HCT116 (cell line): Measurements from ENCODE around the gene TAF1B. TPM values are rescaled to one million over a fixed set of nuclear protein-coding genes. Genes with fewer than 3 reads are reported as not detected.

ENCODE experiments used
- ATAC-seq: fragments of 200-7000 bp; cut with Tn5 transposase; 2 replicates; pipeline ENCODE4 v1.9.1; 2020; ENCODE audit warnings: mild to moderate bottlenecking, moderate library complexity
- BruUV-seq: library from RNA; stranded (reverse); fragments of 400-500 nt; replicated peaks from 2 replicates; lab custom pipeline; 2021; lab: Mats Ljungman, UMichigan
- CTCF ChIA-PET: fragments of 300-600 bp; sonication (Branson Sonifier 250); formaldehyde crosslinking; loops from one replicate; lab custom pipeline; 2021; ENCODE audit warnings: antibody characterized with exemption; lab: Charles Lee
- POLR2A ChIA-PET: fragments of 300-600, 350-600 bp; sonication (Branson Sonifier 250); formaldehyde crosslinking; loops from one replicate; lab custom pipeline; 2021; ENCODE audit warnings: antibody characterized with exemption; lab: Charles Lee
- RAD21 ChIA-PET, 2 experiments: fragments of 300-600 bp; sonication (Branson Sonifier 250); formaldehyde crosslinking; loops; one replicate each; lab custom pipeline; 2023; ENCODE audit warnings: low total read pairs in 2 of 2; ENCODE audit not compliant: uncharacterized antibody in 2 of 2, unreplicated experiment in 2 of 2, low non-redundant PET in 1 of 2; lab: Charles Lee
- DNase-seq: peaks from one replicate; pipeline ENCODE4 v3.0.0-alpha.2; 2010; ENCODE audit warnings: low read depth, low spot score
- H2AFZ ChIP-seq: fragments of 200-600 bp; shearing (Covaris generic), sonication (generic); 2 replicates; pipeline ENCODE4 v1.6.1; 2017; ENCODE audit warnings: low read depth, mixed run types, mixed read lengths, antibody characterized with exemption, low read length; ENCODE audit not compliant: poor library complexity, severe bottlenecking
- H3K27ac ChIP-seq: 2 replicates; pipeline ENCODE4 v1.5.1; 2012; ENCODE audit warnings: low read depth, low read length
- H3K27me3 ChIP-seq: fragments of 200-600 bp; sonication (generic); 2 replicates; pipeline ENCODE4 v1.6.1; 2016; ENCODE audit warnings: mixed run types, low read length, mixed read lengths; ENCODE audit not compliant: insufficient read depth
- H3K36me3 ChIP-seq, 2 experiments: fragments of 200-500 bp in 1 of 2; fragments of 200-600 bp in 1 of 2; sonication (Bioruptor generic) in 1 of 2; sonication (generic) in 1 of 2; 2 replicates each; pipeline versions ENCODE4 v1.5.1 to v1.6.1; 2014 to 2016; ENCODE audit warnings: low read length in 2 of 2, inconsistent platforms in 1 of 2, mixed read lengths in 1 of 2, mixed run types in 1 of 2; ENCODE audit not compliant: insufficient read depth in 2 of 2, control insufficient read depth in 1 of 2
- H3K4me1 ChIP-seq, 2 experiments: fragments of 200-600 bp in 1 of 2; sonication (generic) in 1 of 2; 2 replicates each; pipeline versions ENCODE4 v1.5.1 to v1.6.1; 2012 to 2017; ENCODE audit warnings: low read length in 2 of 2, inconsistent platforms in 1 of 2, mild to moderate bottlenecking in 1 of 2, mixed read lengths in 1 of 2, mixed run types in 1 of 2, moderate library complexity in 1 of 2; ENCODE audit not compliant: insufficient read depth in 2 of 2, control insufficient read depth in 1 of 2
- H3K4me2 ChIP-seq: fragments of 200-600 bp; sonication (generic); 2 replicates; pipeline ENCODE4 v1.6.1; 2017; ENCODE audit warnings: mixed run types, low read length, mixed read lengths
- H3K4me3 ChIP-seq, 2 experiments: fragments of 200-600 bp in 1 of 2; sonication (generic) in 1 of 2; replicated peaks in 1 of 2; 2 replicates each; pipeline ENCODE4 v1.5.1; 2011 to 2016; ENCODE audit warnings: low read length in 2 of 2, control low read depth in 1 of 2, low read depth in 1 of 2, mild to moderate bottlenecking in 1 of 2, mixed read lengths in 1 of 2, mixed run types in 1 of 2
- H3K79me2 ChIP-seq: fragments of 200-600 bp; sonication (generic); 2 replicates; pipeline ENCODE4 v1.6.1; 2017; ENCODE audit warnings: mild to moderate bottlenecking, mixed run types, low read length, moderate library complexity, mixed read lengths; ENCODE audit not compliant: insufficient read depth
- H3K9ac ChIP-seq: fragments of 200-600 bp; sonication (generic); 2 replicates; pipeline ENCODE4 v1.6.1; 2016; ENCODE audit warnings: low read length, mixed read lengths
- H3K9me2 ChIP-seq: fragments of 200-600 bp; sonication (generic), shearing (Covaris generic); 2 replicates; pipeline ENCODE4 v1.6.1; 2017; ENCODE audit warnings: mixed run types, mild to moderate bottlenecking, moderate library complexity; ENCODE audit not compliant: insufficient read depth
- H3K9me3 ChIP-seq, 2 experiments: fragments of 200-500 bp in 1 of 2; fragments of 200-600 bp in 1 of 2; sonication (Bioruptor generic) in 1 of 2; sonication (generic) in 1 of 2; 2 replicates each; pipeline ENCODE4 v1.6.1; 2014 to 2017; ENCODE audit warnings: low read length in 2 of 2, mixed read lengths in 2 of 2, inconsistent platforms in 1 of 2, low read depth in 1 of 2, mild to moderate bottlenecking in 1 of 2, mixed run types in 1 of 2, moderate library complexity in 1 of 2; ENCODE audit not compliant: control insufficient read depth in 1 of 2, insufficient read depth in 1 of 2
- H4K20me1 ChIP-seq: fragments of 200-600 bp; sonication (generic), shearing (Covaris generic); 2 replicates; pipeline ENCODE4 v1.6.1; 2017; ENCODE audit warnings: mixed run types, mild to moderate bottlenecking, moderate library complexity; ENCODE audit not compliant: insufficient read depth
- EZH2 ChIP-seq: fragments of 200-600 bp; sonication (generic); IDR thresholded peaks from 2 replicates; pipeline ENCODE4 v1.6.1; 2017; ENCODE audit warnings: antibody characterized with exemption, mixed run types
- EZH2phosphoT487 ChIP-seq: fragments of 200-600 bp; IDR thresholded peaks from 2 replicates; pipeline ENCODE4 v1.6.1; 2018; ENCODE audit warnings: antibody characterized with exemption, borderline replicate concordance
- MAX ChIP-seq: IDR thresholded peaks from 2 replicates; pipeline ENCODE4 v1.6.1; 2012
- POLR2AphosphoS5 ChIP-seq: IDR thresholded peaks from 2 replicates; pipeline ENCODE4 v1.6.1; 2011; ENCODE audit warnings: mild to moderate bottlenecking, low read depth, low read length, moderate library complexity
- REST ChIP-seq: IDR thresholded peaks from 2 replicates; pipeline ENCODE4 v1.6.1; 2012; ENCODE audit warnings: low read depth
- SIN3A ChIP-seq: IDR thresholded peaks from 2 replicates; pipeline ENCODE4 v1.6.1; 2012; ENCODE audit warnings: low read depth
- YY1 ChIP-seq: IDR thresholded peaks from 2 replicates; pipeline ENCODE4 v1.6.1; 2011; ENCODE audit warnings: low read length, low read depth, moderate library complexity, mild to moderate bottlenecking; ENCODE audit not compliant: insufficient replicate concordance; ENCODE audit errors: extremely low read depth
- intact Hi-C: fragments of 100-400 bp; cut with micrococcal nuclease; formaldehyde crosslinking; loops from 2 replicates; pipeline ENCODE4 v1.10.0; 2022
- total RNA-seq: library from RNA; stranded (reverse); gene quantifications from one replicate; pipeline ENCODE4 v1.2.1, GENCODE V29; 2021; ENCODE audit not compliant: unreplicated experiment

Gene TAF1B
- total RNA-seq, 1 experiment from 2014 or later, result 27.9 TPM

DNA sequence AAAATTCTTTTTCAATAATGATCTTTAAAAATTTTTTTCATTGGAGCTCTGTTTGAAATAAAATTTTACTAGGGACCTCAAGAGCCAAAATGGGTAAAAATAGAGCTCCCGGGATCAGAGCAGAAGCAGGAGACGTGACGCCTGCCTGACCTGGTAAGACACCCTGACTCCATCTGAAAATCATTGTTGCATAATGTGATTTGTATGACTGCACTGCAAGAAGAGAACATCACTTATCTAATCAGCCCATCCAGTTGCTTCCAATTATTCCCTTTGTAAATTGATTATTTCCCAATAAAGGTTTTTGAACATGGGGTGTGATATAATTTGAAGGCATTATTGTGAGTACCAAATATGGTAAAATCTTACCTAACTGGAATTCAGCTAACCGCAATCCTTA is 17.1 kb upstream of the TAF1B start (continued):
- no peak for TF ChIP-seq POLR2AphosphoS5
- no peak for TF ChIP-seq YY1
- no peak for TF ChIP-seq EZH2phosphoT487
- TF ChIP-seq SIN3A, result no peak

- ChIA-PET CTCF (interaction anchor here (1.1 to 1.2 kb wide), 2 partner anchors 12 to 153 kb away, joined by 3 to 5 read pairs; partner anchors contain the start of gene TAF1B), POLR2A (interaction anchor here (2.4 kb wide), 1 partner anchor 12 kb away, joined by 10 read pairs; the partner anchor contains the start of gene TAF1B)
- H3K9me2 ChIP-seq, result no peaks in the 10 kb centered on the region
- H2AFZ ChIP-seq, result peak overlapping the region; percentile 83
- peak; percentile 25; the same call in 1 of the 2 replicates for TF ChIP-seq SIN3A
- no peak for TF ChIP-seq EZH2
- 0 out of 2 replicates have a peak, but pooled peaks have one; percentile 35 for TF ChIP-seq MAX
- no peak for TF ChIP-seq REST
- TF ChIP-seq, all 23 proteins: peak for 2
- Histone ChIP-seq H3K4me2 (peak overlapping the region; percentile 65), H3K27ac (peak overlapping the region; percentile 52), H3K4me1 (peaks cover 24 to 38% of the 10 kb centered on the region in 2 experiments), H3K27me3 (no peaks in the 10 kb centered on the region), H3K36me3 (no peaks in the 10 kb centered on the region), H3K9me3 (no peaks in the 10 kb centered on the region), H3K9ac (peak overlapping the region; percentile 15; the same call in 1 of the 2 replicates), H3K79me2 (no peaks in the 10 kb centered on the region), H4K20me1 (no peaks in the 10 kb centered on the region), H3K4me3 (peak overlapping the region in 1 of 2 experiments; percentile 34; a peak in 2 of 4 replicates)
- ATAC-seq (peak; percentile 62), DNase-seq (no peak)
- RAD21 ChIA-PET, result no interaction called here
- intact Hi-C loops, result loop anchor here (1.0 kb wide), 1 partner anchor 12 kb away; the partner anchor contains the start of gene TAF1B
- no TSS peak for BruUV-seq
Measured at GRCh38 chr2:9830685-9831410, 12.4 kb upstream of the TAF1B start.
